Activated B cell treated with CpG ODN at 0.5 μM for 24 hours (primary cell): Measurements from ENCODE around the gene OAS2. TPM values are rescaled to one million over a fixed set of nuclear protein-coding genes. Genes with fewer than 3 reads are reported as not detected.
A peak's percentile ranks its signal among the peaks of the same experiment; 100 is the strongest.

Experiments
- ATAC-seq: fragments of 200-7000 bp; cut with Tn5 transposase; one replicate; pipeline ENCODE4 v1.10.0; 2021; ENCODE audit warnings: low read depth, mild to moderate bottlenecking, moderate library complexity
- CTCF ChIA-PET: fragments of 350-600 bp; sonication (Branson Sonifier 250); formaldehyde crosslinking; loops from one replicate; lab custom pipeline; 2021; ENCODE audit warnings: antibody characterized with exemption; lab: Charles Lee
- POLR2A ChIA-PET: fragments of 350-600 bp; sonication (Branson Sonifier 250); formaldehyde crosslinking; loops from one replicate; lab custom pipeline; 2021; ENCODE audit warnings: antibody characterized with exemption; lab: Charles Lee
- DNase-seq: peaks from one replicate; pipeline ENCODE4 v3.0.0; 2022
- H3K27ac Mint-ChIP-seq: one replicate; pipeline ENCODE4 v1.8.0; 2020; ENCODE audit warnings: mixed read lengths
- H3K27me3 Mint-ChIP-seq: one replicate; pipeline ENCODE4 v1.8.0; 2021; ENCODE audit warnings: mixed read lengths
- H3K36me3 Mint-ChIP-seq: one replicate; pipeline ENCODE4 v1.8.0; 2021; ENCODE audit warnings: low read depth, mixed read lengths
- H3K4me1 Mint-ChIP-seq: one replicate; pipeline ENCODE4 v1.8.0; 2021; ENCODE audit warnings: mixed read lengths
- H3K4me3 Mint-ChIP-seq: one replicate; pipeline ENCODE4 v1.8.0; 2020; ENCODE audit warnings: mild to moderate bottlenecking, mixed read lengths
- H3K9me3 Mint-ChIP-seq: one replicate; pipeline ENCODE4 v1.8.0; 2020; ENCODE audit warnings: mixed read lengths
- CTCF ChIP-seq: fragments of 200-600 bp; IDR thresholded peaks from one replicate; pipeline ENCODE4 v1.8.0; 2022; ENCODE audit warnings: antibody characterized with exemption, mild to moderate bottlenecking
- intact Hi-C: fragments of 100-400 bp; cut with micrococcal nuclease; formaldehyde crosslinking; loops from one replicate; pipeline ENCODE4 v1.15.1; 2024
- total RNA-seq: library from RNA; stranded (reverse); gene quantifications from 2 replicates; pipeline ENCODE4 v1.2.3, GENCODE V29; 2022

OAS2 gene
- total RNA-seq, 1 donor from 2014 or later = 51.9 TPM

DNA sequence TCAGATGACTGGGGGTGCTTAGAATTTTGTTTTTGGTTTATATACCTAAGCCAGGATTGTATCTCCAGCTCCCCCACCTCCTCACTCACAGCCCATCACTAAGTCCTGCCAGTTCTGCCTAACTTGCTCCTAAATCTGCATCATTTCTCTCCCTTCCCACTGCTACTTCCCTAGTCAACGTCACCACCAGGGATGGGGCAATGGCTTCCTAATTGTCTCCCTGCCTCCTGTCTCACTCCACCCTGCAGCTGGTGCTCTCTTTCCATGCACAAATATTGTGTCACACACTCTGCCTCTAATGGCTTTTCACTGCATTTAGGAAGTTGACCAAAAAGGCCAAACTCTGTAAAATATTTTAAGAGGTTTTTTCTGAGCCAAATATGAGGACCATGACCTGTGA is 11.5 kb downstream of the OAS2 start:
- CTCF ChIA-PET = interaction anchor here (0.6 to 2.6 kb wide), 3 partner anchors 12 to 184 kb away, joined by 4 to 7 read pairs (median 5); no protein-coding TSS in a partner anchor
- ATAC-seq = no peak

GRCh38 chr12:112992541-112993398 is 14.5 kb downstream of the OAS2 start:
- CTCF ChIA-PET = interaction anchor here (0.8 to 3.1 kb wide), 32 partner anchors 8 to 182 kb away, joined by 3 to 31 read pairs (median 4); partner anchors contain the start of genes OAS1 and OAS2
- no peak for DNase-seq

More for the DNA sequence above, 11.5 kb downstream of the OAS2 start:
- no peak for DNase-seq
- no peaks in the 10 kb centered on the region for H3K27me3 Mint-ChIP-seq
- peaks cover 5% of the 10 kb centered on the region for H3K9me3 Mint-ChIP-seq
- TF ChIP-seq CTCF = no peak
- peaks cover 78% of the 10 kb centered on the region for H3K36me3 Mint-ChIP-seq
- peaks cover 46% of the 10 kb centered on the region for H3K4me1 Mint-ChIP-seq
- intact Hi-C loops = no loop called here
- H3K27ac Mint-ChIP-seq = peak overlapping the region; percentile 27
- POLR2A ChIA-PET = interaction anchor here (4.8 kb wide), 1 partner anchor 11 kb away, joined by 33 read pairs; the partner anchor contains the start of gene OAS2
- no peak overlapping the region for H3K4me3 Mint-ChIP-seq

GRCh38 chr12:112995008-112995407 is 16.7 kb downstream of the OAS2 start:
- peaks cover 83% of the 10 kb centered on the region for H3K36me3 Mint-ChIP-seq

More at GRCh38 chr12:112992541-112993398, 14.5 kb downstream of the OAS2 start:
- ATAC-seq = peak; percentile 72
- H3K27ac Mint-ChIP-seq = peak overlapping the region; percentile 59
- peak; percentile 34 for TF ChIP-seq CTCF
- no peaks in the 10 kb centered on the region for H3K9me3 Mint-ChIP-seq
- H3K36me3 Mint-ChIP-seq = peaks cover 84% of the 10 kb centered on the region
- peaks cover 29% of the 10 kb centered on the region for H3K4me1 Mint-ChIP-seq
- POLR2A ChIA-PET = interaction anchor here (1.0 to 4.8 kb wide), 2 partner anchors 14 to 192 kb away, joined by 5 to 33 read pairs; partner anchors contain the start of genes DDX54 and OAS2
- no peaks in the 10 kb centered on the region for H3K27me3 Mint-ChIP-seq
- intact Hi-C loops = loop anchor here (1.0 kb wide), 3 partner anchors 39 to 182 kb away; no protein-coding TSS in a partner anchor
- H3K4me3 Mint-ChIP-seq = no peak overlapping the region

GRCh38 chr12:112996501-112996900 is 18.2 kb downstream of the OAS2 start:
- no peak overlapping the region for H3K27ac Mint-ChIP-seq
- no peak overlapping the region for H3K4me3 Mint-ChIP-seq
- ATAC-seq (no peak), DNase-seq (no peak)
- peaks cover 80% of the 10 kb centered on the region for H3K36me3 Mint-ChIP-seq
- intact Hi-C loops = no loop called here
- H3K9me3 Mint-ChIP-seq = peaks cover 3% of the 10 kb centered on the region
- H3K27me3 Mint-ChIP-seq = no peaks in the 10 kb centered on the region
- ChIA-PET CTCF (no interaction called here), POLR2A (no interaction called here)
- TF ChIP-seq CTCF = no peak
- peaks cover 37% of the 10 kb centered on the region for H3K4me1 Mint-ChIP-seq

More at GRCh38 chr12:112995008-112995407, 16.7 kb downstream of the OAS2 start:
- H3K27ac Mint-ChIP-seq = no peak overlapping the region
- no peak for DNase-seq
- H3K27me3 Mint-ChIP-seq = no peaks in the 10 kb centered on the region
- peaks cover 3% of the 10 kb centered on the region for H3K9me3 Mint-ChIP-seq
- intact Hi-C loops = no loop called here
- ChIA-PET CTCF (interaction anchor here (2.7 to 3.1 kb wide), 2 partner anchors 87 to 180 kb away, joined by 8 to 24 read pairs; partner anchors contain the start of gene OAS1), POLR2A (no interaction called here)
- ATAC-seq = no peak
- no peak for TF ChIP-seq CTCF
- H3K4me1 Mint-ChIP-seq = peaks cover 33% of the 10 kb centered on the region
- H3K4me3 Mint-ChIP-seq = no peak overlapping the region

DNA sequence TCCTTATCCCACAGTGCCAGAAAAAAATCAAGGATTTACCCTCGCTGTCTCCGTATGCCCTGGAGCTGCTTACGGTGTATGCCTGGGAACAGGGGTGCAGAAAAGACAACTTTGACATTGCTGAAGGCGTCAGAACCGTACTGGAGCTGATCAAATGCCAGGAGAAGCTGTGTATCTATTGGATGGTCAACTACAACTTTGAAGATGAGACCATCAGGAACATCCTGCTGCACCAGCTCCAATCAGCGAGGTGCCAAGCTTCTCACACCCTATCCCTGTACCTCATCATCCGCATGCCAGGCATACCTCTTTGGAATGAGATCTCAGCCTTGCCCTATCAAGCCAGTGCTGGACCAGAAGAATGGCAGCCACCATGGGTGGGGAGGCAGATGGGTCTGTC is 19.2 kb downstream of the OAS2 start:
- Mint-ChIP-seq H3K4me1 (peaks cover 34% of the 10 kb centered on the region), H3K27ac (no peak overlapping the region), H3K27me3 (no peaks in the 10 kb centered on the region), H3K36me3 (peaks cover 77% of the 10 kb centered on the region), H3K9me3 (peaks cover 3% of the 10 kb centered on the region), H3K4me3 (no peak overlapping the region)
- intact Hi-C loops = no loop called here
- CTCF ChIA-PET = no interaction called here
- TF ChIP-seq CTCF = no peak
- DNase-seq (no peak), ATAC-seq (no peak)
- POLR2A ChIA-PET = interaction anchor here (0.9 to 1.1 kb wide), 2 partner anchors 17 to 20 kb away, joined by 3 read pairs; no protein-coding TSS in a partner anchor
